Effector CD8-positive, alpha-beta T cell (primary cell): ENCODE results near the gene ADRA2B.
A peak's percentile ranks its signal among the peaks of the same experiment; 100 is the strongest.
"Not testable (repeated sequence)": the region's sequence is repeated elsewhere in the genome, so short reads cannot be mapped to it uniquely, and the experiment has no call there.

Experiments
- DNase-seq: peaks from one replicate; lab custom pipeline; 2025; lab: John Stamatoyannopoulos, UW
- total RNA-seq, 4 experiments: gene quantifications; one replicate each; lab custom pipeline; 2026; lab: John Stamatoyannopoulos, UW

Gene ADRA2B
- 0.18 to 3.7 (median 2.5) reads per million in 4 experiments for total RNA-seq

GRCh38 chr2:96116424-96116878 lies at the start of gene ADRA2B:
ADRA2B (minus strand) TSS chr2:96116571; CDS start chr2:96116149, 422 bp downstream.
- DNase-seq: peak; percentile 67

GRCh38 chr2:96164459-96165184 lies 48.3 kb upstream of the ADRA2B start:
- peak; percentile 23 for DNase-seq

GRCh38 chr2:96163768-96164429 lies 47.5 kb upstream of the ADRA2B start:
- peak; percentile 45 for DNase-seq

GRCh38 chr2:96163415-96163767 lies 47.0 kb upstream of the ADRA2B start:
- no peak for DNase-seq

GRCh38 chr2:96161898-96162297 lies 45.5 kb upstream of the ADRA2B start:
- DNase-seq: no peak

GRCh38 chr2:96160366-96160765 lies 44.0 kb upstream of the ADRA2B start:
- DNase-seq: not testable (repeated sequence)

- no peak for DNase-seq
Measured at GRCh38 chr2:96159084-96159830, 42.9 kb upstream of the ADRA2B start.

GRCh38 chr2:96158554-96158940 lies 42.2 kb upstream of the ADRA2B start:
- DNase-seq: no peak

GRCh38 chr2:96157649-96158553 lies 41.5 kb upstream of the ADRA2B start:
- peak; percentile 54 for DNase-seq

- DNase-seq: no peak
Measured at GRCh38 chr2:96156926-96157648, 40.7 kb upstream of the ADRA2B start.

- DNase-seq: no peak
Measured at GRCh38 chr2:96156011-96156820, 39.8 kb upstream of the ADRA2B start.

GRCh38 chr2:96154506-96155380 lies 38.4 kb upstream of the ADRA2B start:
- DNase-seq: no peak

- DNase-seq: no peak
Measured at GRCh38 chr2:96153991-96154431, 37.6 kb upstream of the ADRA2B start.

GRCh38 chr2:96153291-96153713 lies 36.9 kb upstream of the ADRA2B start:
- no peak for DNase-seq

- no peak for DNase-seq
Measured at GRCh38 chr2:96152304-96153161, 36.2 kb upstream of the ADRA2B start.

- no peak for DNase-seq
Measured at GRCh38 chr2:96151595-96152303, 35.4 kb upstream of the ADRA2B start.
